ENCODE results near the gene C5AR2. TPM values are rescaled to one million over a fixed set of nuclear protein-coding genes. Genes with fewer than 3 reads are reported as not detected.
"Not testable (repeated sequence)": the region's sequence is repeated elsewhere in the genome, so short reads cannot be mapped to it uniquely, and the experiment has no call there.

The C5AR2 gene
- 0.34 TPM for polyA plus RNA-seq (2013, experiment 1 of 2; ENCODE audit: insufficient read length)
- 0.46 TPM for polyA plus RNA-seq (2013, experiment 2 of 2; ENCODE audit: insufficient read length)

GRCh38 chr19:47331931-47332547 is at the start of gene C5AR2:
C5AR2 (plus strand) TSS chr19:47332175; CDS start chr19:47340800, 8,625 bp downstream.
- peak; percentile 26 for DNase-seq

DNA sequence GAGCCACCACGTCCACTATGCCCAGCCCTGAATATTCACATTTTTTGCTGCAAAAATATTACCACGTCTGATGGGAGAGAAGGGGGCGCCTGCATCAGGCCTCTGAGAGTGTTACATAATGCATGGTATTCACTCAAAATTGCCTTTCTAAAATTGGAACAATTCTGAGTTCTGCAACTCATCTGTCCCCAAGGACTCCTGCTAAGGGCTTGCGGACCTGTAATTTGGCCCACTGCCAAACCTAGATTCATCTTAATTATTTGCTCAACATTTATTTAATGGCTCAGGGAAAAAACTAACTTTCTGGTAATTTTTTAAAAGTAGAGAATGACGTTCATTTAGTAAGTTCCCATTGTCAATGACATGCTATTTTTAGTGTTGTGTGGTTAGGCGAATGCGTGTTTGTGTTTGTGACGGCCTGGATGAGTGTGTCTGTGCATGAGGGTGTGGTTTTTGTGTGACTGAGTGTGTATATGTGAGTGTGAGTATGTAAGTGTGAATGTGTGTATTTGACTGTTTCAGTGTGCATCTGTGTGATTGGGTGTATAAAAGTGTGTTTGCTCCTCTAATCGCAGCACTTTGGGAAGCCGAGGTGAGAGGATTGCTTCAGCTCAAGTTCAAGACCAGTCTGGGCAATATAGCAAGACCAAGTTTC is 48.4 kb upstream of the C5AR2 start:
- no peak for DNase-seq

DNA sequence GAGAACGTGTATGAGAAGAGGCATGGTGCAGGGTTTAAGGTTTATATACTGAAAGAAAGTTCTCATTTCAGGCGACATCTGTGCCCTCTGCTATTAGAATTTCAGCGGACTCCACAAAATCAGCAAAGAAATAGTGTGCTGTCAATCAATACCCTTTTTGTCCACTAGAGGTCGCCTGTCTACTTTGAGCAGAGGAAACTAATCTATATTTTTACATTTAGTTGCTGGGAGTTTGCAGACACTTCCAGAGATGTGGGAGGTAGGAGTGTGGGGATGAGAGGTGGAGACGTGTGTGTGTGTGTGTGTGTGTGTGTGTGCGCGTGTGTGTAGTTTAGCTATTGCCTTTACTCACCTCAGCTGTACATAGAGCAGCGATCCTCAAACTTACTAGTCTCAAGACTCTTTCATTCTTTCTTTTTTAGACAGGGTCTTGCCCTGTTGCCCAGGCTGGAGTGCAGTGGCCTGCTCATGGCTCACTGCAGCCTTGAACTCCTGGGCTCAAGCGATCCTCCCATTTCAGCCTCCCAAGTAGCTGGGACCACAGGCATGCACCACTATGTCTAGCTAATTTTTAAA is 47.6 kb upstream of the C5AR2 start:
- peak; percentile 58 for DNase-seq

- DNase-seq, result peak; percentile 75
Measured at GRCh38 chr19:47296036-47296435, 35.9 kb upstream of the C5AR2 start.

- DNase-seq, result not testable (repeated sequence)
Measured at GRCh38 chr19:47300867-47301266, 31.1 kb upstream of the C5AR2 start.

DNA sequence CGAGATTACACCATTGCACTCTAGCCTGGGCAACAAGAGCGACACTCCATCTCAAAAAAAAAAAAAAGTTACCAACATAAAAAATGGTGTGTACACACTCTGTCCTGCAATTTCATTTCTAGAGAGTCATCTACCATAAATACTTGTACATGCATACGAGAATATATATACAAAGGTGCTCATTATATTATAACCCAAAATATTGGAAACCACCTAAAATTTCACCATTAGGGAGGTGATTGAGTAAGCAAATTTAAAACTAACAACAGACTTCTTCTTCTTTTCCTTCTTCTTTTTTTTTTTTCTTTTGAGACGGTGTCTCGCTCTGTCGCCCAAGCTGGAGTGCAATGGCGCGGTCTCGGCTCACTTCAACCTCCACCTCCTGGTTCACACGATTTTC is 29.7 kb upstream of the C5AR2 start:
- no peak for DNase-seq

GRCh38 chr19:47303966-47304365 is 28.0 kb upstream of the C5AR2 start:
- no peak for DNase-seq

DNA sequence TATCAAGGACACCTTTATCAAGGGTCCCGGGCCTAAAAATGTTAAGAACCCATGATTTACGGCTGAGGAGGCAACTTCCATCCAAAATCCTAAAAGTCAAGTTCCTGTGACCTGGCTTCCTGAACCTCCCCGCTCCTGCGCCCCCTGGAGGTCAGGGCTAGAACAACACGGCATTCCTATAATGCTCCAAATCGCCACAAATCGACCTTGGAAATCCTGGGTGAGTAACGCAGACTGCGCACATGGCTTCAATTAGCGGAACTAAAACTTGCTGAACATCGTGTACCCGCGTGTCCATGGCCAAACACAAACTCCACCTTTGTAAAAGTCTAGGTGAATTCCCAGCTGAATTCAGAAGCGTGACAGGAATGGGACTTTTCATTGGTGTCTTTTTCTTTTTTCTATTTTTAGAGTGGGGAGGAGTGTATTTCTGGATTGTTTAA is 26.6 kb upstream of the C5AR2 start:
- peak; percentile 86 for DNase-seq

GRCh38 chr19:47306303-47306702 is 25.7 kb upstream of the C5AR2 start:
- DNase-seq, result no peak

DNA sequence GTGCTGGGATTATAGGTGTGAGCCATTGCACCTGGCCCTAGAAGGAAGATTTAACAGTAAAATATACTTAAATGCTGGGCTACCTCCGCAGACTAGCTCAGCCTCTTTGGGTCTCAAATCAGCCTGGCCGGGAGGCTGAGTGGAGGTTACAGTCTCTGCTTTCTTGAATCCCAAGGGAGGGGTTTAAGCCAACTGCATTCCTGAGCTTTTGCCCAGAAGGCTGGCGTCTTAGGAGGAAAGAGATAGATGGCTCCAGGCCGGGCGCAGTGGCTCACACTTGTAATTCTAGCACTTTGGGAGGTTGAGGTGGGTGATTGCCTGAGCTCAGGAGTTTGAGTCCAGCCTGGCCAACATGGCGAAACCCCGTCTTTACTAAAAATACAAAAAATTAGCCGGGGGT is 22.9 kb upstream of the C5AR2 start:
- peak; percentile 63 for DNase-seq

DNA sequence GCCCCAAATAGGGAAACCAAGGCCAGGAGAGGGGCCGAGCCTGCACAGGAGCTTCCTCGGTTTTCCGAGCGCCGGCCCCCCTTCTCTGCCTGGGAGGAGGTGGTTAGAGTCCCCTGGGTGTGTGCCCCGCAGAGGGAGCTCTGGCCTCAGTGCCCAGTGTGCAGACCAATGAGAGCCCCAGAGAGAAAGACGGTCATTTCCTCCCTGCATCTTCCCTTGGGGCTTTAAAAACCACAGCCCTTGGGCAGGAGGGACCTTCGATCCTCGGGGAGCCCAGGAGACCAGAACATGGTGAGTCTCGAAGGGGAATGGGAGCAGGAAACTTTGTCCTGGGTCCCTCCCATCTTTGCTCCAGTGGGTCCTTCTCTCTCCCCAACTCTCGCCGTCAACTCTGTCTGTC is 22.4 kb upstream of the C5AR2 start, which contains the start of gene C5AR1:
C5AR1 (plus strand) TSS at position 254 of the 400 bp plus-strand sequence; CDS start at position 289, 35 bp downstream.
- DNase-seq, result peak; percentile 15

DNA sequence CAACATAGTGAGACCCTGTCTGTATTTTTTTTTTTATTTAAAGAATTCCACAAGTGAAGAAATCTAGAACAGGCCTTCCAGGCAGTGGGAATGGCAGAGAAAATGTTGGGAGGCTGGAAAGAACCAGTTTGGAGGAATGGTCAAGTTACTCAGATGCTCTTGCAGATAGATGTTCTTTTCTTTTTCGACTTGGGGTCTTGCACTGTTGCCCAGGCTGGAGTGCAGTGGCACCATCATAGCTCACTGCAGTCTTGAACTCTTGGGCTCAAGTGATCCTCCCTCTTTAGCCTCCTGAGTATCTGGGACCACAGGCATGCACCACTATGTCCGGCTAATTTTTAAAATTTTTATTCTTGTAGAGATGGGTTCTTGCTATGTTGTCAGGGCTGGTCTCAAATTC is 21.7 kb upstream of the C5AR2 start:
- no peak for DNase-seq

DNA sequence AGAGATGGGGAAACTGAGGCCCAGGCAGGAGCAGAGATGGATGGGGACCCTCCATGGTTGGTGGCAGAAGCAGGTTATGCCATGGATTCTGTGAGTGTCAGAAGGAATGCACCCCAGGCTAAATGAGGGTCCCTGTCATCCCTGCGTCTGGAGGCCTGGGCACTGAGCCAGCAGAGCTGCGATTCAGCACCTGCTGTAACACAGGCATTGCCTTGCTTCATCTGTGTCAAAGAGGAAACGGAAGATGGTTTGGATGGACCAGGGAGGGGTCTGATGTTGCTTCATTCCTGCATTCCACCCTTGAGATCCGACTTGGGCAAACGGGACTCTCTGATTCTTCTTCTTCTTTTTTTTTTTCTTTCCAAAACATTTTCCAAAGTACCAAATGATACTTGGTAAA is 21.2 kb upstream of the C5AR2 start:
- DNase-seq, result peak; percentile 18

DNA sequence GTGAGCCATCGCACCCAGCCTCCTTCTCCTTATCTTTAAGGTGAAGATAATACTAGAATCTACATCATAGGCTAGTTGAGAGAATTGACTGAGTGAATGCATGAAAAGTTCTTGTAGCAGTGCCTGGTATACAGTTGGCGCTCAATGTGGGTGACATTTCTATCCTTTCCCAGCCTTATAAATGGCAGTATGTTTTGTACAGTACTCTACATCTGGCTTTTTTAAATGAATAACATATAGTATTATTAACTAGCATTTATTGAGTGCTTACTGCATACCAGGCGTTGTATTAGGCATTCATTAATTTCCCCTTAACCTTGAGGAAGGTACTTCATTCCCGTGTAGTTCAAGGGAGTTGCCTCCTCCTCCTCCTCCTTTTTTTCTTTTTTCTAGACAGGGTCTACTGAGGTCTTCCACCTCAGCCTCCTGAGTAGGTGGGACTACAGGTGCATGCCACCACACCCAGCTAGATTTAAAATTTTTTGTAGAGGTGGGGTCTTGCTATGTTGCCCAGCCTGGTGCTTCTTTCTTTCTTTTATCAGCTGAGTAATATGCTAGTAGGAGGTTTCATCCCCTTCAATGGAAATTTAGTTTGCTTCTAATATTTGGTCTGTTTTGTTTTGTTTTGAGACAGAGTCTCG is 19.5 kb upstream of the C5AR2 start:
- no peak for DNase-seq

DNA sequence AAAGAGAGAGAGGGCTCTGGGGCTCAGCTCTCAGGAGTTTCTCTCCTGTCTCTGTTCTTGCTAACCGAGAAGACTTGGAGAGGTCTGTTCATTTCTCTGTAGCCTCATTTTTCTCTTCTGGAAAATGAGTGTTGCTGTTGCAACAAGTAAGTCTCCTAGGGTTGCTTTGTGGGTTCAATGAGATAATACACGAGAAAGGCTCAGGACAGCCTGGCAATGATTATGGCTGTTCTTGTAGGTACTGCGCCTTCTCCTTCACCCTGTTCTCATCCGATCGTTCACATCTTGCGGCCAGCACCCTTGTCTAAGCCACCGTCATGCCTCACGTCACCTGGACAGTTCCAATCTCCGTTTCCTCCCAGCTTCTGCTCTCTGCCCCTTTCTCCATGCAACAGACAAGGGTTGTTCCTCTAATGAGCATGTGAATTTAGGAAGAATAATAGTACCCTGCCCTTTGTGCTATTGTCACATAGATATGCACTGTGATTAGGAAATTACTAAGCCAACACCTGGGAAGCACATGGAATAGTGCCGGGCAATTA is 18.1 kb upstream of the C5AR2 start:
- DNase-seq, result no peak

DNA sequence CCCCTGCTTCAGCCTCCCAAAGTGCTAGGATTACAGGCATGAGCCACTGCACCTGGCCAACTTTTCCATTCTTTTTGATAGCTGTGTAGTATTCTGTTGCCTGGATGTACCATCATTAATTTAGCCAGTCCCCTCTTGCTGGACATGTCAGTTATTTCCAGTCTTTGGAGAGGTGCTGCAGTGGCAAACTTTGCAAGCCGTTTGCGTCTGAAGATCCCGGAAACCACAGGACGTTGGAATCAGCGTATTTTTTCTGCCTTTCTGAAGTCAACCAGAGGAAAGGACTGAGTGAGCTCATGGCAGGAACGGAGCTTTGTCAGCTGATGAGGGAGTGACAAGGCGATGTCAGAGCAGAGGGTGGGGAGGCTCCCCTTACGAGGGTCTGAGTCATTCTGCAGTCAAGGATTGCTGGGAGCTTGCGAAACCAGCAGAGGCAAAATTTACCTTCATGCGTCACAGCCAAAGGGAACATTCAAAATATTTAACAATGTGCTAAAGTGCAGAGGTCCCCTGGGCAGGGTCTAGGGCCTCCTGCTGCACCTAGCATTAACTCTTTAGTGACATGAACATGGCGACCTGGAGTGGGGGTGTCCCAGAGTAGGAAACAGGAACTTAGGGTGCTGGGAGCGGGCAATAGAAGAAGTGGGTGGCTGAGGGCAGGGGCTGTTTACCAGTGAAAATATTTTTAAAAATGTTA is 16.7 kb upstream of the C5AR2 start:
- DNase-seq, result peak; percentile 88

GRCh38 chr19:47316513-47316912 is 15.5 kb upstream of the C5AR2 start:
- no peak for DNase-seq

- no peak for DNase-seq
Measured at GRCh38 chr19:47319923-47320871, 11.8 kb upstream of the C5AR2 start.

- no peak for DNase-seq
Measured at GRCh38 chr19:47321630-47322029, 10.3 kb upstream of the C5AR2 start.

DNA sequence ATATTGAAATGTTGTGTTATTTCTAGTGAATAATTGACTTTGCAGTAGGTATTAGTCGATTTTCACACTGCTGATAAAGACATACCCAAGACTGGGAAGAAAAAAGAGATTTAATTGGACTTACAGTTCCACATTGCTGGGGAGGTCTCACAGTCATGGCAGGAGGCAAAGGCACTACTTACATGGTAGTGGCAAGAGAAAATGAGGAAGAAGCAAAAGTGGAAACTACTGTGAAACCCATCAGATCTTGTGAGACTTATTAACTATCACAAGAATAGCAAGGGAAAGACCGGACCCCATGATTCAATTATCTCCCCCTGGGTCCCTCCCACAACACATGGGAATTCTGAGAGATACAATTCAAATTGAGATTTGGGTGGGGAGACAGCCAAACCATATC is 9.9 kb upstream of the C5AR2 start:
- no peak for DNase-seq

DNA sequence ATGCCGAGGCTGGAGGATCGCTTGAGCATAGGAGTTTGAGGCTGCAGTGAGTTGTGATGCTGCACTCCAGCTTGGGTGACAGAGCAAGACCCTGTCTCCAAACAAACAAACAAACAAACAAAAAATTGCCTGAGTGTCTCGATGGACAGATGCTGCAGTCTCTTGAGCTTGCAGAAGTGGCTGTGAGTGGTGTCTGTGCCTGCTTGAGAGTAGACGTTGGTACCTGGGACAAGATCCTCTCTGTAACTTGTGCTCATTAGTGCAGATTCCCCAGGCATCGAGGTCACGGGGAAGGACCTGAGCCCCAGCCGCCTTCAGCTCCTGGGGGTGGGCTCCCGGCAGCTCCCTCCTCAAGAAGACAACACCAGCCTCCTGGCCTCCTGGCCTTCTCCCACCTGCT is 8.6 kb upstream of the C5AR2 start:
- no peak for DNase-seq
